Breast epithelium (tissue), 4 donors: ENCODE data around the gene HEBP1. TPM values are rescaled to one million over a fixed set of nuclear protein-coding genes. Genes with fewer than 3 reads are reported as not detected.

ENCODE experiments used
- DNase-seq, 2 donors: peaks; one replicate each; pipeline ENCODE4 v3.0.0-alpha.2; 2019; ENCODE audit warnings: low spot score in 2 of 2
- H3K27ac ChIP-seq, 2 donors: fragments of 200-600 bp; sonication (generic) in 1 of 2; one replicate each; pipeline ENCODE4 v1.5.1; 2016 to 2019; ENCODE audit warnings: mild to moderate bottlenecking in 1 of 2
- H3K27me3 ChIP-seq, 2 donors: fragments of 200-600 bp; sonication (generic) in 1 of 2; one replicate each; pipeline versions ENCODE4 v1.5.1 to v1.6.0; 2017 to 2019; ENCODE audit warnings: control low read depth in 1 of 2, mild to moderate bottlenecking in 1 of 2
- H3K36me3 ChIP-seq: fragments of 200-600 bp; one replicate; pipeline ENCODE4 v1.5.1; 2019
- H3K4me1 ChIP-seq, 2 donors: fragments of 200-600 bp; sonication (generic); one replicate each; pipeline ENCODE4 v1.5.1; 2016 to 2019; ENCODE audit warnings: control low read depth in 1 of 2
- H3K4me3 ChIP-seq, 3 donors: fragments of 200-600 bp; sonication (generic); 1 replicate in 2 of 3; 2 replicates in 1 of 3; pipeline ENCODE4 v1.5.1; 2016 to 2019; ENCODE audit warnings: mild to moderate bottlenecking in 3 of 3, moderate library complexity in 2 of 3
- H3K9me3 ChIP-seq, 2 donors: fragments of 200-600 bp; sonication (generic) in 1 of 2; one replicate each; pipeline ENCODE4 v1.5.1; 2016 to 2019; ENCODE audit warnings: control low read depth in 1 of 2
- POLR2A ChIP-seq: fragments of 450-650 bp; IDR thresholded peaks from one replicate; pipeline ENCODE4 v1.6.1; 2016; ENCODE audit warnings: antibody characterized with exemption, mild to moderate bottlenecking, moderate library complexity
- POLR2AphosphoS5 ChIP-seq, 3 donors: sonication (generic); formaldehyde crosslinking; IDR thresholded peaks; one replicate each; pipeline ENCODE4 v1.6.1; 2017; ENCODE audit warnings: antibody characterized with exemption in 3 of 3
- intact Hi-C: fragments of 100-400 bp; cut with DNase I; formaldehyde crosslinking; loops from one replicate; pipeline ENCODE4 v1.15.1; 2023; ENCODE audit warnings: low total_unique reads
- total RNA-seq, 3 donors: library from RNA; depleted of rRNA; stranded (reverse); fragments of >200 nt; gene quantifications; one replicate each; pipeline ENCODE4 v1.1.0, GENCODE V29; 2016
- TF ChIP-seq, protein P1 (sequence below), 3 donors: fragments of 450-650 bp; IDR thresholded peaks; one replicate each; pipeline ENCODE4 v1.5.1; 2016 to 2017; ENCODE audit warnings: antibody characterized with exemption in 3 of 3, mild to moderate bottlenecking in 3 of 3, moderate library complexity in 3 of 3

The HEBP1 gene
- total RNA-seq, 3 donors from 2014 or later: 36.4 to 64.5 (median 39.7) TPM

DNA sequence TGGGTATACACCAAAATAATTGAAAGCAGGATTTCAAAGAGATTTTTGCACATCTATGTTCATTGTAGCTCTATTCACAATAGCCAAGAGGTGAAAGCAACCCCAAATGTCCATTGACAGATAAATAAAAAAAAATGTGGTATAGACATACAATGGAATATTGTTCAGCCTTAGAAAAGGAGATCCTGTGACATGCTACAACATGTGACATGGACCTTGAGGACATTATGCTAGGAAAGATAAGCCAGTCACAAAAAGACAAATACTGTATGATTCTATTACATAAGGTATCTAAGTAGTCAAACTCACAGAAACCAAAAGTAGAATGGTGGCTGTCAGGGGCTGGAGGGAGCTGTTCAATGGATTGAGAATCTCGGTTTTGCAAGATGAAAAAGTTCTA lies 60.2 kb downstream of the HEBP1 start:
- H3K27ac ChIP-seq: no peak overlapping the region
- intact Hi-C loops: no loop called here
- H3K9me3 ChIP-seq: no peaks in the 10 kb centered on the region
- no peak overlapping the region for H3K4me3 ChIP-seq
- no peak for TF ChIP-seq POLR2A
- no peak for TF ChIP-seq POLR2AphosphoS5 (IDR thresholded peaks at IDR 0.05)
- TF ChIP-seq, protein P1, sequence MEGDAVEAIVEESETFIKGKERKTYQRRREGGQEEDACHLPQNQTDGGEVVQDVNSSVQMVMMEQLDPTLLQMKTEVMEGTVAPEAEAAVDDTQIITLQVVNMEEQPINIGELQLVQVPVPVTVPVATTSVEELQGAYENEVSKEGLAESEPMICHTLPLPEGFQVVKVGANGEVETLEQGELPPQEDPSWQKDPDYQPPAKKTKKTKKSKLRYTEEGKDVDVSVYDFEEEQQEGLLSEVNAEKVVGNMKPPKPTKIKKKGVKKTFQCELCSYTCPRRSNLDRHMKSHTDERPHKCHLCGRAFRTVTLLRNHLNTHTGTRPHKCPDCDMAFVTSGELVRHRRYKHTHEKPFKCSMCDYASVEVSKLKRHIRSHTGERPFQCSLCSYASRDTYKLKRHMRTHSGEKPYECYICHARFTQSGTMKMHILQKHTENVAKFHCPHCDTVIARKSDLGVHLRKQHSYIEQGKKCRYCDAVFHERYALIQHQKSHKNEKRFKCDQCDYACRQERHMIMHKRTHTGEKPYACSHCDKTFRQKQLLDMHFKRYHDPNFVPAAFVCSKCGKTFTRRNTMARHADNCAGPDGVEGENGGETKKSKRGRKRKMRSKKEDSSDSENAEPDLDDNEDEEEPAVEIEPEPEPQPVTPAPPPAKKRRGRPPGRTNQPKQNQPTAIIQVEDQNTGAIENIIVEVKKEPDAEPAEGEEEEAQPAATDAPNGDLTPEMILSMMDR (IDR thresholded peaks at IDR 0.05): no peak
- DNase-seq: no peak
- no peaks in the 10 kb centered on the region for H3K36me3 ChIP-seq
- no peaks in the 10 kb centered on the region for H3K27me3 ChIP-seq
- no peaks in the 10 kb centered on the region for H3K4me1 ChIP-seq

DNA sequence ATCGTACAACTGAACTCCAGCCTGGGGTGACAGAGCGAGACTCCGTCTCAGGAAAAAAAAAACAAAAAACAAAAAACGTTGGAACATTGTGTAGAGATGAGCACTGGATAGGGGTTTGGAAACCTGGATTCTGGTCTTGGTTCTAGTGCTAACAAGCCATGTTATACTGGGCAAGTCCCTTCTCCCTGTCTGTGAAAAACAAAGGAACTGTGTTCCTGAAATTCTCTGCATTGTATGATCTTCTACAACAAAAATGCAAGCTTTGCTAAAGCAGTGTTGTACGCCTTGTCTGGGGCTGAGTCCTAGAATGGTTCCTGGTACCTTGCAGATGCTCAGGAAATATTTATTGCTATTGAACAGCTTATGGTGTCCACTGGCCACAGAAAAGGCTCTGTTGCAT lies 61.5 kb downstream of the HEBP1 start:
- intact Hi-C loops: no loop called here
- TF ChIP-seq POLR2A (no peak), POLR2AphosphoS5 (IDR thresholded peaks at IDR 0.05) (no peak)
- TF ChIP-seq, protein P1 (IDR thresholded peaks at IDR 0.05): no peak
- DNase-seq: no peak
- no peaks in the 10 kb centered on the region for H3K27me3 ChIP-seq
- no peaks in the 10 kb centered on the region for H3K4me1 ChIP-seq
- H3K27ac ChIP-seq: no peak overlapping the region
- no peaks in the 10 kb centered on the region for H3K36me3 ChIP-seq
- H3K4me3 ChIP-seq: no peak overlapping the region
- no peaks in the 10 kb centered on the region for H3K9me3 ChIP-seq

DNA sequence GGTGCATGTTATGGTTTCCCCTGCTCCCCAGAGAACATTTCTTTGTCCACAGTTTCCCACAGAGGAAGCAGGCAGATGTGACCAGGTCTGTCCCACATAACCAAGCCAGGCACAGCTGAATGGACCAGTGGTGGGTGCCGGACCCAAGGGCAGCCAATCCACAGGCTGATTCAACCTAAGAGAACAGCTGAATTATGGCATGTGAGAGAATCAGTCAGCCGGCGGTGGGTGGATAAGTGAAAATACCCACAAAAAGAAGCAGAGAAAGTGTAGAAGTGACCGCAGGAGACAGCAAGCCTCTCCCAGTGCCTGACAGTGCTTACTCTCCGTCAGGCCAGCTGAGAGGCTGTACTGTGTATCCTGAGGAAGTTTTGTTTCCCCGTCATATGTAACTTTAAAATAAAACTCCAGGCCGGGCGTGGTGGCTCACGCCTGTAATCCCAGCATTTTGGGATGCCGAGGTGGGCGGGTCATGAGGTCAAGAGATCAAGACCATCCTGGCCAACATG lies 63.0 kb downstream of the HEBP1 start:
- no peak overlapping the region for H3K4me3 ChIP-seq
- H3K36me3 ChIP-seq: no peaks in the 10 kb centered on the region
- H3K9me3 ChIP-seq: no peaks in the 10 kb centered on the region
- intact Hi-C loops: no loop called here
- no peak for DNase-seq
- no peak overlapping the region for H3K27ac ChIP-seq
- no peaks in the 10 kb centered on the region for H3K27me3 ChIP-seq
- no peaks in the 10 kb centered on the region for H3K4me1 ChIP-seq
- TF ChIP-seq, protein P1 (IDR thresholded peaks at IDR 0.05): no peak

DNA sequence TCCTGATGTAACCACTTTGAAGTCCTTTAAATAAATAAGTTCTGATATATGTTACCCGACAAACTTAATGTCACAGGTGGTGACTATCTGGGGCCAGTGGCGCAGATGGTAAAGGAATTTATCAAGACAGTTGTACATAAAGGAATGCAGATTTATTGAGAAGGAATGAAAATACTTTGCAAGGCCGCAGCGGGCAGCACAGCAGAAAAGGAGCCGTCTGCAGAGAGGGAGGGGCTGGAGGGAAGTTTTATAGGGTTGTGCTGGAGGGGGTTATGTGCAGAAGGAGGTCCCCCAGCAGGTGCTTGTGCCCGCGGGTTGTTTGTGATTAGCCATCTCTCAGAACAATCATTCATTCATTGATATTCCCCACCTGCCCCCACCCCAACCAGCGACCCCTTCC lies 65.5 kb downstream of the HEBP1 start:
- H3K27me3 ChIP-seq: no peaks in the 10 kb centered on the region
- no peak overlapping the region for H3K27ac ChIP-seq
- H3K36me3 ChIP-seq: no peaks in the 10 kb centered on the region
- intact Hi-C loops: no loop called here
- H3K4me3 ChIP-seq: no peak overlapping the region
- TF ChIP-seq POLR2A (no peak), POLR2AphosphoS5 (IDR thresholded peaks at IDR 0.05) (no peak)
- TF ChIP-seq, protein P1 (IDR thresholded peaks at IDR 0.05): no peak
- H3K4me1 ChIP-seq: no peaks in the 10 kb centered on the region
- DNase-seq: no peak
- no peaks in the 10 kb centered on the region for H3K9me3 ChIP-seq

DNA sequence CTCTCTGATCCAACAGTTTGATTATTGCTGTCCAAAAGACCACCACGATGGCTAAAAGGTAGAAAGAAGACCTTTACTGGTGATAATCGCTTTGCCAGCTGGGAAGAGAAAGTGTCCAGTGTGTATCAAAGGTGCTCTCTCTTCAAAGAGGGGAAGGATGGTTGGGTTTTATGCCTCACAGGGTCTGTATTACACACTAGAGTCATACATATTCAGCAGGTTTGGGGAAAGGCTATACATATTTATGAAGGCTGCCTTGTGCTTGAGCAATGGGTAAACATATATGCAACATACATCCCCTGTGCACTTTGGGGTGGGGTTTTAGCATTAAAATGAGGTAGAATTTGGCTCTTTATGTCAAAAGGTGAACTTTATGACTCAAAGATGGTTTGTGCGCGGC lies 66.3 kb downstream of the HEBP1 start:
- Histone ChIP-seq H3K27ac (no peak overlapping the region), H3K27me3 (no peaks in the 10 kb centered on the region), H3K4me1 (no peaks in the 10 kb centered on the region), H3K4me3 (no peak overlapping the region), H3K36me3 (no peaks in the 10 kb centered on the region), H3K9me3 (no peaks in the 10 kb centered on the region)
- no peak for TF ChIP-seq POLR2AphosphoS5 (IDR thresholded peaks at IDR 0.05)
- TF ChIP-seq POLR2A: no peak
- TF ChIP-seq, protein P1 (IDR thresholded peaks at IDR 0.05): no peak
- intact Hi-C loops: no loop called here
- DNase-seq: no peak
